NOMO-1 (cell line): Measurements from ENCODE around the gene ZNF701.
"Not testable (repeated sequence)": the region's sequence is repeated elsewhere in the genome, so short reads cannot be mapped to it uniquely, and the experiment has no call there.

Experiments used
- DNase-seq, 2 experiments: peaks; one replicate each; lab custom pipeline; 2025; ENCODE audit not compliant: unreplicated experiment in 2 of 2; lab: John Stamatoyannopoulos, UW

The ZNF701 gene

GRCh38 chr19:52561611-52562010 lies 8.5 kb upstream of the ZNF701 start:
- DNase-seq, result not testable (repeated sequence)

GRCh38 chr19:52566121-52566520 lies 4.0 kb upstream of the ZNF701 start:
- DNase-seq, result no peak

- DNase-seq, result no peak
Observed at GRCh38 chr19:52566588-52566987, 3.5 kb upstream of the ZNF701 start.

- DNase-seq, result no peak
Observed at GRCh38 chr19:52567921-52568320, 2.2 kb upstream of the ZNF701 start.

- DNase-seq, result not testable (repeated sequence)
Observed at GRCh38 chr19:52569638-52569999, 468 bp upstream of the ZNF701 start.

GRCh38 chr19:52584736-52585440 lies 14.8 kb downstream of the ZNF701 start:
- DNase-seq, result no peak

- DNase-seq, result no peak
Observed at GRCh38 chr19:52585604-52586003, 15.5 kb downstream of the ZNF701 start.

- DNase-seq, result no peak
Observed at GRCh38 chr19:52590728-52591127, 20.6 kb downstream of the ZNF701 start.

- DNase-seq, result no peak
Observed at GRCh38 chr19:52592301-52592700, 22.2 kb downstream of the ZNF701 start.

GRCh38 chr19:52593441-52593840 lies 23.4 kb downstream of the ZNF701 start:
- DNase-seq, result not testable (repeated sequence)

- no peak for DNase-seq
Observed at GRCh38 chr19:52599241-52599640, 29.2 kb downstream of the ZNF701 start.

GRCh38 chr19:52600639-52601024 lies 30.5 kb downstream of the ZNF701 start:
- peak in 1 of 2 experiments; percentile 31 for DNase-seq

GRCh38 chr19:52601025-52601973 lies 31.2 kb downstream of the ZNF701 start:
- DNase-seq, result peak; percentile 75 to 88

GRCh38 chr19:52601974-52602366 lies 31.9 kb downstream of the ZNF701 start:
- peak; percentile 13 to 35 for DNase-seq

GRCh38 chr19:52602941-52603340 lies 32.9 kb downstream of the ZNF701 start:
- DNase-seq, result no peak

GRCh38 chr19:52603558-52604207 lies 33.6 kb downstream of the ZNF701 start:
- no peak for DNase-seq

GRCh38 chr19:52613299-52613906 lies 43.3 kb downstream of the ZNF701 start:
- no peak for DNase-seq

- no peak for DNase-seq
Observed at GRCh38 chr19:52621376-52621775, 51.3 kb downstream of the ZNF701 start.

GRCh38 chr19:52622261-52622660 lies 52.2 kb downstream of the ZNF701 start:
- no peak for DNase-seq

GRCh38 chr19:52626915-52627314 lies 56.8 kb downstream of the ZNF701 start:
- DNase-seq, result no peak

- DNase-seq, result not testable (repeated sequence)
Observed at GRCh38 chr19:52627441-52627840, 57.4 kb downstream of the ZNF701 start.
